Ecto neural progenitor cell (in vitro differentiated cells): ENCODE data around the gene HPD.

Experiments
- DNase-seq: peaks from one replicate; pipeline ENCODE4 v3.0.0-alpha.2; 2018; ENCODE audit warnings: low spot score

Gene HPD

GRCh38 chr12:121827351-121828099, 31.1 kb downstream of the HPD start:
- peak; percentile 51 for DNase-seq

GRCh38 chr12:121826318-121827150, 32.1 kb downstream of the HPD start:
- no peak for DNase-seq

GRCh38 chr12:121825041-121825523, 33.6 kb downstream of the HPD start:
- peak; percentile 46 for DNase-seq

GRCh38 chr12:121823727-121824115, 34.9 kb downstream of the HPD start:
- no peak for DNase-seq

- DNase-seq = peak; percentile 60
Measured at GRCh38 chr12:121823101-121823726, 35.4 kb downstream of the HPD start.

- peak; percentile 46 for DNase-seq
Measured at GRCh38 chr12:121822393-121823100, 36.1 kb downstream of the HPD start.

- no peak for DNase-seq
Measured at GRCh38 chr12:121820056-121820455, 38.6 kb downstream of the HPD start.

- no peak for DNase-seq
Measured at GRCh38 chr12:121819212-121819949, 39.3 kb downstream of the HPD start.

GRCh38 chr12:121817648-121818043, 41.0 kb downstream of the HPD start:
- no peak for DNase-seq

- DNase-seq = no peak
Measured at GRCh38 chr12:121816925-121817647, 41.6 kb downstream of the HPD start.

- no peak for DNase-seq
Measured at GRCh38 chr12:121815263-121815662, 43.4 kb downstream of the HPD start.

- no peak for DNase-seq
Measured at GRCh38 chr12:121814429-121815119, 44.1 kb downstream of the HPD start.

- no peak for DNase-seq
Measured at GRCh38 chr12:121813951-121814350, 44.7 kb downstream of the HPD start.

- no peak for DNase-seq
Measured at GRCh38 chr12:121812921-121813896, 45.5 kb downstream of the HPD start.

- DNase-seq = peak; percentile 95
Measured at GRCh38 chr12:121812320-121812871, 46.3 kb downstream of the HPD start.

- peak; percentile 93 for DNase-seq
Measured at GRCh38 chr12:121811434-121812319, 47.0 kb downstream of the HPD start.

- DNase-seq = peak; percentile 59
Measured at GRCh38 chr12:121810833-121811433, 47.7 kb downstream of the HPD start.
